ENCODE data around the gene CSDE1.
"Not testable (repeated sequence)": the region's sequence is repeated elsewhere in the genome, so short reads cannot be mapped to it uniquely, and the experiment has no call there.

CSDE1 gene
- total RNA-seq = 940 reads per million, percentile 99 among the genes with 10 or more reads in this experiment

GRCh38 chr1:114757455-114758255 is at the start of gene CSDE1:
Gene CSDE1 (minus strand): TSS chr1:114757984. CDS start chr1:114739890, 18,094 bp downstream.
- DNase-seq = peak; percentile 97

- DNase-seq = not testable (repeated sequence)
These were observed 46.7 kb upstream of the CSDE1 start for GRCh38 chr1:114804449-114804848.

- no peak for DNase-seq
These were observed 45.2 kb upstream of the CSDE1 start for GRCh38 chr1:114803001-114803400.

GRCh38 chr1:114794038-114794437 is 36.3 kb upstream of the CSDE1 start:
- DNase-seq = no peak

- DNase-seq = not testable (repeated sequence)
These were observed 32.8 kb upstream of the CSDE1 start for GRCh38 chr1:114790581-114790980.

GRCh38 chr1:114786440-114786839 is 28.7 kb upstream of the CSDE1 start:
- DNase-seq = not testable (repeated sequence)

- DNase-seq = no peak
These were observed 24.7 kb upstream of the CSDE1 start for GRCh38 chr1:114782476-114782875.

- peak; percentile 95 for DNase-seq
These were observed 22.8 kb upstream of the CSDE1 start, which contains the start of gene SIKE1 for GRCh38 chr1:114780344-114781226. Gene SIKE1 (minus strand): TSS chr1:114780685. CDS start chr1:114780607, 78 bp downstream.

- no peak for DNase-seq
These were observed 21.9 kb upstream of the CSDE1 start for GRCh38 chr1:114779722-114780121.

- DNase-seq = not testable (repeated sequence)
These were observed 18.9 kb upstream of the CSDE1 start for GRCh38 chr1:114776726-114777125.

- DNase-seq = no peak
These were observed 14.2 kb upstream of the CSDE1 start for GRCh38 chr1:114771992-114772391.

- no peak for DNase-seq
These were observed 13.2 kb upstream of the CSDE1 start for GRCh38 chr1:114770989-114771388.

- no peak for DNase-seq
These were observed 6.9 kb upstream of the CSDE1 start for GRCh38 chr1:114764689-114765088.

GRCh38 chr1:114758256-114758832 is 560 bp upstream of the CSDE1 start:
- no peak for DNase-seq

- DNase-seq = no peak
These were observed 782 bp downstream of the CSDE1 start for GRCh38 chr1:114756949-114757454.

- no peak for DNase-seq
These were observed 1.5 kb downstream of the CSDE1 start for GRCh38 chr1:114756009-114756892.

- DNase-seq = no peak
These were observed 2.5 kb downstream of the CSDE1 start for GRCh38 chr1:114755006-114755931.

GRCh38 chr1:114753702-114754101 is 4.1 kb downstream of the CSDE1 start:
- DNase-seq = not testable (repeated sequence)

- no peak for DNase-seq
These were observed 4.6 kb downstream of the CSDE1 start for GRCh38 chr1:114753143-114753542.

GRCh38 chr1:114750780-114751179 is 7.0 kb downstream of the CSDE1 start:
- DNase-seq = no peak

GRCh38 chr1:114749835-114750234 is 7.9 kb downstream of the CSDE1 start:
- no peak for DNase-seq
